HPDE6-E6E7 (cell line): ENCODE data around the gene ACOXL.
"Not testable (repeated sequence)": the region's sequence is repeated elsewhere in the genome, so short reads cannot be mapped to it uniquely, and the experiment has no call there.

Source experiments
- DNase-seq: peaks from one replicate; pipeline ENCODE4 v3.0.0; 2011; ENCODE audit warnings: missing footprints; ENCODE audit errors: extremely low spot score

ACOXL gene

DNA sequence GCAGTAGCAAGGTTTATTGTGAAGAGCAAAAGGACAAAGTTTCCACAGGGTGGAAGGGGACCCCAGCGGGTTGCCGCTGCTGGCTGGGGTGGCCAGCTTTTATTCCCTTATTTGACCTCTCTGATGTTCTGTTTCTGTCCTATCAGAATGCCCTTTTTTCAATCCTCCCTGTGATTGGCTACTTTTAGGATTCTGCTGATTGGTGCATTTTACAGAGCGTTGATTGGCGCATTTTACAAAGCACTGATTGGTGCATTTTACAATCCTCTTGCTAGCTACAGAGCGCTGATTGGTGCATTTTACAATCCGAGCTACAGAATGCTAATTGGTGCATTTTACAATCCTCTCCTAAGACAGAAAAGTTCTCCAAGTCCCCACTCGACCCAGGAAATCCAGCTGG lies 123.5 kb downstream of the ACOXL start:
- DNase-seq = not testable (repeated sequence)

DNA sequence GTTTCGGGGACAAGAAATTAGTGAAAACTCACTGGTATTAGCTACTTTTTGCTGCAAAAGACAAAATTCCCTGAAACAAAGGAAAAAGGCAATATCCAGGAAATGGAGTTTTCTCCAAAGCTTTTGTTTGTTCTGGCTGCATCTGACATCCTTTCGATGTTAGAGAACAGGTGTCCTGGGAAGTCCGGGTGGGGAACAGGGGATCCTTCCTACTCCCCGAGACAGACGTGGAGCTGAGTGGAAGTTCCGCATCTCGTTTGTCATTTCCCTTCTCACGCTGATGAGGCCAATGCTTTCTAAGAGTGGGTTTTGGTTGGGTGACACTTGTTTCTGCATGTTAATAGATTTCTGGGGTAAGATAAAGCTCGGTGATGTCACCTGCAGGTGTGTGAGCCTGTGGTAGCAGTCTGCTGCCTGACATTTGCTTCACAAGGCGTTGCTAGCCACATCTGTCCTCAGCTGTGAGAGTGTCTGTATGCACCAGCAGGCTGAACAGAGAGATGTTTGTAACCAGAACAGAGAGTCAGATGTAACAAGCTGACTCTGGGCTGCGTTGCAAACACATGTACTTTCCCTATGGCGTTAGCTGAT lies 125.9 kb downstream of the ACOXL start:
- DNase-seq = no peak

DNA sequence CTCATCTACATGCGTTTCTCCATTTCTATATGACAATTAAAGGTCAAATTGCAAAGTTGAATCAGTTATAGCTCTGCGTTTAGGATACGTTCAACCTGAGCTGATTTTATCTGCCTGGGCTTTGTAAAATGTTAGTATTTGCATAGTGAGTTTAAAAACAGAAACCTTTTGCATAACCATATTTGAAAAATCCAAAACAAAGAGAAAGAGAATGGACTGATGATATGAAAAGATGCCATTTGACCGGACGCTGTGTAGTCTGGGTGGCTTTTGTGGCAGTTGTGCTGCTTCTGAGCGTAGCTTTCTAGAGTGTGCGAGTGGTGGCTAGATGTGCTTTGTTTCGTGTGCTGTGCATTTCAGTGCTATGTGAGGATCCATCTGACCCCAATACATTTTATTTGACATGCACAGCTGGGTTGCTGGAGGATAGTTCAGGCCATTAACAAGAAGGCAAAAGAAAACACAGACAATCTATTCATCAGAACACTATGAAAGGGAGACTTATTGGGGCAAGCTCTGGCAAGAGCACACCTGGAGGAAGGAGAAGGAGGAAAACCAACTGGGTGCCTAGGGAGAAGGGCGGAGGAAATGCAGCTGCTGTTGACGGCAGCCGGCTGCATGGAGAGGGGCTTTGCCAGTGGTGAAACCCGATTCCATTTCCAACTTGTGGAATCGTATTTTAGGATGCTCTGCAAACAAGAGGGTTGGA lies 126.8 kb downstream of the ACOXL start:
- no peak for DNase-seq

DNA sequence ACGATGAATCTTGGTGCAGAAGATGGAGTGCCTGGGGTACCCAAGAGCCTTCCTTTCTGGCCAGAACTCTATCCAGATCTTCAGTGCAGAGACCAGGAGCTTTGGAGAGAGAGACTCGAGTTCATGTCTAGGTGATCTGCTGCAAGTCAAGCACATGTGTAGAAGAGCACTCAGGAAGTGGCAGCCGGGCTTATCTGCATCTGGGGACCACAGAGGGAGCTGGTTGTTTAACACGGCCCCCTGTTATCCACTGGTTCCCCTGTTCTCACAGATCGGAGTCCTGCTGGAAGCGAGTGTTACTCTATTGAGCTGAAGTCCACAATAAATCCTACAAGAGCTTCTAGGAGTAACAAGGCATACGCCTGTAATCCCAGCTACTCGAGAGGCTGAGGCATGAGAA lies 128.3 kb downstream of the ACOXL start:
- no peak for DNase-seq

DNA sequence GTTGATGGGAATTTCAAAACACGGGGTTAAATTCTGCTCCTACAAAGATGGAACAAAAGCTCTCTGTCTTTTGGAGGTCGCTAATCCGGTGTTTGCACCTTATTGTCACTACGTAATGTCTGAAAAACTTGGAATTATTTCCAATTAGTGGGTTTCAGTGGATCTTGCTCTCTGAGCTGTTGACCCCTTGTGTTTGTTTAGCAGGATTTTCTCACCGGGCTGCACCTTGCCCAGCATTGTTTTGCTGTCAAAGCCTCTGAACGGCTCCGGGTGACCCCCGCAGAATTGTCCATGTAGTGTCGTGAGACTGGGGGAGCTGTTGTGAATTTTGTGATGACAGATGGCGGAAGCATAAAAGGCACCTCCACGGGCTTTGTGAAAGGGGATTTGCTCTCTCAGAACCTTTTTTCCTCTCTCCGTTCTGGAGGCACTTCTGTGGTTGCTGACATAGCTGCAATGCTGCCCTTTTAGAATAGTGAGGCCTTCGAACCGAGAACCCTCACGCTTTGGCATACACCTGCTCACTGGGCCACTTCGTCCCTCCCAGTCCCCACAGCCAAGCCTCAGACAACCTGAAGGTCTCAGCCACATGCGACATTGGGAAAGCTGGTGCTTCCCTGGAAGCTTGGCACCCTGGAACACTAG lies 129.4 kb downstream of the ACOXL start:
- DNase-seq = no peak

- no peak for DNase-seq
Measured at GRCh38 chr2:110863726-110864125, 131.4 kb downstream of the ACOXL start.

DNA sequence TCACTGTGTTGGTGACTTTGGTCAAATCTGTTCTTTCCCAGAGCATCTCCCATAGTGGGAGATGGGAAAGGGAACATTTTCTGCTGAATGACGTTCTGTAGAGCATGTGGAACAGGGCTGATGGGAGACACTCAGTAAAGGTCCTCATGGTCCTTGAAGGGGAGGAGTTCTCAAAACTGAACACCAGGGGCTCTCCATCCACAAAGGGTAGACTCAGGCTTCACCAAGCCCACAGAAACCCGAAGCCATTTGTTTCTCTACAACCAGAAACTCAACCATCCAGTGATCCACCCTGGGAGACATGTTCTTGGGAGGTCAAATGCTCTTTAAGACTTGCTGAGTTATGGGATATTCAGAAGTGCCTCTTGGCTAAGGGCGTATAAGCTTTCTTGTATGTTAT lies 131.8 kb downstream of the ACOXL start:
- no peak for DNase-seq

DNA sequence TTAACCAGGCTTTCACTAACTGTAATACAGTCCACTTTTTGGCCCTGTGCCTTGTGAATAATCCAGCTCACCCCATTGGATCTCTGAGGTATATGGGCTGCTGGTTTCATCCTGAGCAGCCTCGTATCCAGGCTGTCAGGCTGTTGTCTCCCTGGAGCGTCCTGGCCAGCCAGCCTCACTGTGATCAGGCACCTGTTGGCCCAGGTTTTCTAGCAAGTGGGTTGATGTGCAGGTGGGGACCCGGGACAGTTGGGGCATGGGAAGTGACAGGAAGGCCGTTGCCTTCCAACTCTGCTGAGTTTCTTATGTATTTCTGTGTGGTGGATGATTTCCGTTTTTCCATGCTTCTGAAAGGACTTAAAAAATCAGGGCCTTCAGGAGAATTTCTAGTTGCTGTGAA lies 132.4 kb downstream of the ACOXL start:
- no peak for DNase-seq

- DNase-seq = no peak
Measured at GRCh38 chr2:110865188-110865587, 132.8 kb downstream of the ACOXL start.

GRCh38 chr2:110866045-110866444 lies 133.7 kb downstream of the ACOXL start:
- DNase-seq = no peak

GRCh38 chr2:110866466-110866865 lies 134.1 kb downstream of the ACOXL start:
- no peak for DNase-seq

DNA sequence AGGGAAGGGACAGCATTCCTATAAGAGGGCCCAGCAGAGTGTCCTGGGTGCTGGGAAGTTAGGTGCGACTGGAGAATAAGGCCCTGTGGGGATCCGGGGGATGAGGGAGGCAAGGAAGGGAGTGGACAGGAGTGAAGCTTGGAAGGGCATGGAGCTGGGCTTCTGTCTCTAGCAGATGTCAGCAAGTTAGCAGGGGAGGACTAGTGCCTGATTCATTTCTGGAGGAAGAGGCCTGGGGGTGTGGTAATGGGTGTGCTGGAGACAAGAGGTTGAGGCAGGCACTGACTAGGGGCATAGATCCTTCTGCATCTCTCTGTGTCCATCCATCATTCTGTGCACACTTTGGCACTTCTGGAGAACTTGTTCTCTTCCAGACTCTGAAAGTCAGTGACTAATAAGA lies 134.7 kb downstream of the ACOXL start:
- no peak for DNase-seq

- no peak for DNase-seq
Measured at GRCh38 chr2:110868971-110869370, 136.6 kb downstream of the ACOXL start.

DNA sequence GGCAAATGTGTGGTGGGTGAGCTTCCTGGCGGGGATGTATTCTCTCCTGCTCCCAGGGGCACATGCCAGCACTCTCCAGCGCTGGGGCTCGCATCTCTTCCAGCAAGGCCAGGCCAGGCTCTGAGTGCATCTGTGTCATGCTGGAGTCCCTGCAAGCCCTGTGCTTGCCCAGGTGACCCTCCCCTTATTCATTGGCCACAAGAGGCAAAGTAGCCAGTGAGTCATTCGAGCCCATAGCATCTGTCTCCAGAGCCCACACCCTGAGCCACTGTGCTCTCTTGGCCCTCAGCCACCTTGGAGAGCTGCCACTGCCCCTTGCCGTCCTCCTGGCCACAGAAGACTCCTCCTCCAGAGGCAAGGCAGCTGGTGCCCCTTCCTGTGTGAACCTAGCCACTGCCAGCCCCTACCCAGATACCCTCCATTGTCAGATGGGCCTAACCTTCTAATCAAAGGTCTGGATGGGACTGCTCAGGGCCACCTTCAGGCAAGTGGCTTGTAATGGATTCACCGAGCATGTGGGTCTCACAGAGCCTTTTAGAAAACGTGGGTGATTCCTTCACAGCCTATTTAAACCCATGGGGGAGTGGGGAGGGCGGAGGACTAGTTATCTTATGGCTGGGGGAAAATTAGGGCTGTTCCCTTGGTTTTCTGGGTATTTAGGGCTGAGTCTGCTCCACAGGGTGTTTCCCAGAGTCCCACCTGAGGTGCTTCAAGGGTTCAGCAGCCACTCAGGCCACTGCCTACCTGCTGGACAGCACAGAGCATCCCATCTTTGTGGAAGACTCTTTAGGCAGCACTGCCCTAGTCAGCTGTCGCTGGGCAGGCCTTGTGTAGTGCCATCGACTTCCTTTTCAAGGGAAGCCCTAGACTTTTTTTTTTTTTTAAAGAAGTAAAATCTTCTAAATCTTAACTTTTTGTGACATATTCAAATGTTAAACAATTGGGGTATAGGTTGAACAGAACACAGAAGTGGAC lies 137.4 kb downstream of the ACOXL start:
- DNase-seq = no peak

- no peak for DNase-seq
Measured at GRCh38 chr2:110870545-110870944, 138.2 kb downstream of the ACOXL start.

- DNase-seq = no peak
Measured at GRCh38 chr2:110871637-110872036, 139.3 kb downstream of the ACOXL start.

DNA sequence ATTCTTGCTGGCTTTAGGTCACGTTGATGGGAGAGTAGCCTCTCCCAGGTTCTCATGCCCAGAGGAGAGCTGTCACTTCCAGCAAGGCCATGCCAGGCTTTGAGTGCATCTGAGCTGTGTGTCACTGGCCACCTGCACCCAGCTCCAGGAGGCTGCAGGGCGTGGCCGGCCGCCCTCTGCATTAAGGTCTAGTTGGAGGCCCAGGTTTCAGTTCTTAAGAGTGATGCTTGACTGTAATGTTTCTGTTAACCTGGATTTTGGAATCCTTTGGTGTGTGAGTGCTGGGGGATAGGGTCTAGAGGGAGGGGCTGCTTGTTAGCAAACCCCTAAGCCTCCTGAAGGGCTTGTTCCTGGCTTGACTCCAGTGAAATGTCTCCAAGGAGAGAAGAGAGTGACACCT lies 140.1 kb downstream of the ACOXL start:
- no peak for DNase-seq

DNA sequence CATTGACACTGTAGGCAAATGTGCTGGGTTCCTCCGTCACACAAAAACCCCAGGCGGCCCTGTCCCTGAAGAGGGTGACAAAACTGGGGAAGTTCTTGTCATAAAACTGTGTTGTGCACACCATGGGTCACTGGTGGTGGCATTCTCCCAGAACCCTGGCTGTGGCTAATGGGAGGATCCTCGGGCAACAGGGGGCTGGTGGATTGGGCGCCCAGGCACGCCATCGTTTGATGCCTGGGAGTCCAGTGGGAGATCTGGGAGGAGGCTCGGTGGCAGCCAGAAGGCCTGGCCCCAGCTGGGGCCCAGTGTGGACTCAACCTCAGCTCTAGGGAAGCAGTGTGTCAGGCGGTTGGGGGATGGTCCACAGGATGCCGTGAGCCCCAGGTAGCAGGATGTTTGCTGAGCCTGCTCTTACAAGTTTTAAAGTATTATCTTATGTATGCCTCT lies 140.7 kb downstream of the ACOXL start:
- no peak for DNase-seq

GRCh38 chr2:110873597-110874452 lies 141.5 kb downstream of the ACOXL start:
- no peak for DNase-seq

- no peak for DNase-seq
Measured at GRCh38 chr2:110874453-110875383, 142.3 kb downstream of the ACOXL start.
